Measurements from ENCODE around the gene GPSM1. TPM values are rescaled to one million over a fixed set of nuclear protein-coding genes. Genes with fewer than 3 reads are reported as not detected.

GPSM1 gene
- 1 to 10 TPM; 1.3 to 4.8 (median 4.1) TPM for total RNA-seq
- long read RNA-seq: 0 reads

GRCh38 chr9:136327304-136327974 is at the start of gene GPSM1:
Gene GPSM1 (plus strand): TSS chr9:136327539. CDS start chr9:136327696, 157 bp downstream.
- DNase-seq (peak in 1 of 3 donors; percentile 65), ATAC-seq (peak; percentile 21 to 65 (median 48))

GRCh38 chr9:136277746-136278145 is 49.6 kb upstream of the GPSM1 start:
- H3K4me1 ChIP-seq: no peaks in the 10 kb centered on the region
- TF ChIP-seq CTCF (IDR thresholded peaks at IDR 0.05): no peak
- no peaks in the 10 kb centered on the region for H3K36me3 ChIP-seq
- WGBS (ENCODE audit: insufficient coverage, low coverage, low lambda C conversion rate, missing lambda C conversion rate): 48% methylated on average over 3 of the region's 14 CpGs
- intact Hi-C loops (cut with DNase I): loop anchor here in 1 of 2 donors (10.0 kb wide), 2 partner anchors 103 to 133 kb away; no protein-coding TSS in a partner anchor
- DNase-seq (no peak), ATAC-seq (no peak)
- H3K9me3 ChIP-seq: no peaks in the 10 kb centered on the region
- no peaks in the 10 kb centered on the region for H3K27me3 ChIP-seq
- H3K27ac ChIP-seq: no peak overlapping the region
- H3K4me3 ChIP-seq: no peak overlapping the region

More at GRCh38 chr9:136327304-136327974, at the start of gene GPSM1:
- intact Hi-C loops (cut with DNase I): no loop called here
- Histone ChIP-seq H3K4me1 (no peaks in the 10 kb centered on the region), H3K36me3 (no peaks in the 10 kb centered on the region), H3K9me3 (no peaks in the 10 kb centered on the region), H3K4me3 (peak within 1 kb of the TSS; percentile 43 to 49 (median 46)), H3K27me3 (no peaks in the 10 kb centered on the region), H3K27ac (peak within 1 kb of the TSS; percentile 40 to 57 (median 40))
- peak; percentile 39 for TF ChIP-seq POLR2A (IDR thresholded peaks at IDR 0.05)
- TF ChIP-seq CTCF (IDR thresholded peaks at IDR 0.05): no peak
- no CpG with 5 or more reads among the region's 88 CpGs for WGBS (ENCODE audit: insufficient coverage, low coverage, low lambda C conversion rate, missing lambda C conversion rate)

- Histone ChIP-seq H3K27me3 (no peaks in the 10 kb centered on the region), H3K36me3 (no peaks in the 10 kb centered on the region), H3K9me3 (no peaks in the 10 kb centered on the region), H3K27ac (no peak overlapping the region), H3K4me1 (no peaks in the 10 kb centered on the region), H3K4me3 (no peak overlapping the region)
- TF ChIP-seq POLR2A (IDR thresholded peaks at IDR 0.05): no peak
- TF ChIP-seq CTCF (IDR thresholded peaks at IDR 0.05): no peak
- intact Hi-C loops (cut with DNase I): loop anchor here in 1 of 2 donors (10.0 kb wide), 2 partner anchors 103 to 133 kb away; no protein-coding TSS in a partner anchor
- WGBS (ENCODE audit: insufficient coverage, low coverage, low lambda C conversion rate, missing lambda C conversion rate): no CpG with 5 or more reads among the region's 9 CpGs
- ATAC-seq: no peak
- no peak for DNase-seq
Observed at GRCh38 chr9:136278221-136278620, 49.1 kb upstream of the GPSM1 start.

GRCh38 chr9:136278894-136279293 is 48.4 kb upstream of the GPSM1 start:
- Histone ChIP-seq H3K4me1 (peaks cover 0 to 5% (median 2%) of the 10 kb centered on the region in 4 donors), H3K9me3 (no peaks in the 10 kb centered on the region), H3K36me3 (no peaks in the 10 kb centered on the region), H3K27ac (no peak overlapping the region), H3K4me3 (no peak overlapping the region), H3K27me3 (no peaks in the 10 kb centered on the region)
- ATAC-seq (no peak), DNase-seq (no peak)
- WGBS (ENCODE audit: insufficient coverage, low coverage, low lambda C conversion rate, missing lambda C conversion rate): 86% methylated on average over 1 of the region's 1 CpG
- intact Hi-C loops (cut with DNase I): loop anchor here in 1 of 2 donors (10.0 kb wide), 2 partner anchors 104 to 134 kb away; no protein-coding TSS in a partner anchor
- TF ChIP-seq CTCF (IDR thresholded peaks at IDR 0.05) (no peak), POLR2A (IDR thresholded peaks at IDR 0.05) (no peak)
